Measurements from ENCODE around the gene BPIFB3.
"Not testable (repeated sequence)": the region's sequence is repeated elsewhere in the genome, so short reads cannot be mapped to it uniquely, and the experiment has no call there.

The BPIFB3 gene

DNA sequence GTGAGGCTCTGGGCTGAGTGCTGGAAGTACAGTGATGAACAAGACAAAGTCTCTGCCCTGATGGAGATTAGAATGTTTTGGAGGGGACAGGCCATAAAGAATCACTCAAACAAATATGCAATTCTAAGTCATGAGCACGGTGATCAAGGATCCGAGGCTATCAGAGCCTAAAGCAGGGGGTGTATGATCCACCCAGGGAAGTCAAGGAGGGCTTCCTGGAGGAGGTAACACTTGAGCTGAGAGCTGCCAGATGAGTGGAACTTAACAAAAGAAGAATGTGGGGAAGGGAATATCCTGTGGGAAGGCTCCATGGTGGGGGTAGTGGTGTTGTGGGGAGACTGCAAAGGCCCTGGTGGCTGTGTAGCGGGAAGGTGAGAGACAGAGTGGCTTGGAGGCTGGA, 38.0 kb downstream of the BPIFB3 start:
- H3K27ac ChIP-seq (ENCODE audit: low read length), result no peak overlapping the region
- H3K27me3 ChIP-seq (ENCODE audit: insufficient read depth, low read length), result no peaks in the 10 kb centered on the region
- H3K4me3 ChIP-seq (ENCODE audit: low read length), result no peak overlapping the region
- no peak overlapping the region for H3K9ac ChIP-seq (ENCODE audit: low read depth, low read length)
- H3K36me3 ChIP-seq (ENCODE audit: insufficient read depth, low read depth, low read length), result no peaks in the 10 kb centered on the region
- no peaks in the 10 kb centered on the region for H3K9me3 ChIP-seq (ENCODE audit: insufficient read depth, low read depth, low read length)
- H3K4me1 ChIP-seq (ENCODE audit: insufficient read depth, low read length), result no peaks in the 10 kb centered on the region

DNA sequence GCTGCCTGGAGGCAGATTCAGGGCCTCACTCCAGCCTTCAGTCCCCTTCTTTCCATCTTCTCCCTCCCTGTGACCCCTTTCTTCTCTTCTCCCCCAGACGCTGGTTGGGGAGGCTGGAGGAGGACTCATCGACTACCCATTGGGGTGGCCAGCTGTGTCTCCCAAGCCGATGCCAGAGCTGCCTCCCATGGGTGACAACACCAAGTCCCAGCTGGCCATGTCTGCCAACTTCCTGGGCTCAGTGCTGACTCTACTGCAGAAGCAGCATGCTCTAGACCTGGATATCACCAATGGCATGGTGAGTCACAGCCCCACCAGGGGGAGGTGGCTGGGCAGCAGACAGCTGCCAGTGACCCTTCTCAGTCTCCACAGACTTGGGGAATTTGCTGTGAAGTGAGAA, 38.7 kb downstream of the BPIFB3 start:
- H3K4me3 ChIP-seq (ENCODE audit: low read length), result no peak overlapping the region
- H3K27ac ChIP-seq (ENCODE audit: low read length), result no peak overlapping the region
- no peaks in the 10 kb centered on the region for H3K9me3 ChIP-seq (ENCODE audit: insufficient read depth, low read depth, low read length)
- H3K36me3 ChIP-seq (ENCODE audit: insufficient read depth, low read depth, low read length), result no peaks in the 10 kb centered on the region
- no peak overlapping the region for H3K9ac ChIP-seq (ENCODE audit: low read depth, low read length)
- H3K27me3 ChIP-seq (ENCODE audit: insufficient read depth, low read length), result no peaks in the 10 kb centered on the region
- H3K4me1 ChIP-seq (ENCODE audit: insufficient read depth, low read length), result no peaks in the 10 kb centered on the region

DNA sequence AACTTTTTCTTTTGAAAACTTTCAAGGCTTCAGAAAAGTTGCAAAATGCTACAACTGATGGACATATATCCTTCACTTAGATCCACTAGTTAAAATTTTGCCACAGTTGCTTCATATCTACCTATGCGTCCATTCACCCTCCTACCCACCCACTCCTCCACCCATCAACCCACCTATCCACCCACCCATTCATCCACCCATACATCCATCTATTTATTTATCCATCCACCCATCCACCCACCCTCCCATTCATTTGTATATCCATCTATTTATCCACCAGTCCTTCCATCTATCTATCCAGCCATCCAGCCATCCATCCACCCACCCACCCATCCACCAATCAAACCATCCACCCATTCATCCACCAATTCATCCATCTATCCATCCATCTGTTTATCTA, 39.4 kb downstream of the BPIFB3 start:
- Histone ChIP-seq H3K27me3 (ENCODE audit: insufficient read depth, low read length) (no peaks in the 10 kb centered on the region), H3K4me3 (ENCODE audit: low read length) (no peak overlapping the region), H3K36me3 (ENCODE audit: insufficient read depth, low read depth, low read length) (no peaks in the 10 kb centered on the region), H3K9ac (ENCODE audit: low read depth, low read length) (no peak overlapping the region), H3K9me3 (ENCODE audit: insufficient read depth, low read depth, low read length) (no peaks in the 10 kb centered on the region), H3K27ac (ENCODE audit: low read length) (no peak overlapping the region), H3K4me1 (ENCODE audit: insufficient read depth, low read length) (no peaks in the 10 kb centered on the region)

DNA sequence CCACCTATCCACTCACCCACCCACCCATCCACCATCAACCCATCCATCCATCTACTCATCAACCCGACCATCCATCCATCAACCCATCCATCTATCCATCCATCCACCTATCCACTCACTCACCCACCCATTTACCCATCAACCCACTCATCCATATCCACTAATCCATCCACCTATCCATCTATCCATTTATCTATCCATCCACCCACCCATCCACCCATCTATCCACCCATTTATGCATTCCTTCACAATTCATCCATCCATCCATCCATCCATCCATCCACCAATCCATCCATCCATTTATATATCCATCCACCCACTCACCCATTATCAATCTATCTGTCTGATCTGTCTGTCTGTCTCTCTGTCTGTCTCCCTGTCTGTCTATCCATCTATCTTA, 39.9 kb downstream of the BPIFB3 start:
- H3K27ac ChIP-seq (ENCODE audit: low read length), result no peak overlapping the region
- no peaks in the 10 kb centered on the region for H3K9me3 ChIP-seq (ENCODE audit: insufficient read depth, low read depth, low read length)
- H3K36me3 ChIP-seq (ENCODE audit: insufficient read depth, low read depth, low read length), result no peaks in the 10 kb centered on the region
- H3K9ac ChIP-seq (ENCODE audit: low read depth, low read length), result no peak overlapping the region
- no peaks in the 10 kb centered on the region for H3K27me3 ChIP-seq (ENCODE audit: insufficient read depth, low read length)
- H3K4me1 ChIP-seq (ENCODE audit: insufficient read depth, low read length), result no peaks in the 10 kb centered on the region
- no peak overlapping the region for H3K4me3 ChIP-seq (ENCODE audit: low read length)

DNA sequence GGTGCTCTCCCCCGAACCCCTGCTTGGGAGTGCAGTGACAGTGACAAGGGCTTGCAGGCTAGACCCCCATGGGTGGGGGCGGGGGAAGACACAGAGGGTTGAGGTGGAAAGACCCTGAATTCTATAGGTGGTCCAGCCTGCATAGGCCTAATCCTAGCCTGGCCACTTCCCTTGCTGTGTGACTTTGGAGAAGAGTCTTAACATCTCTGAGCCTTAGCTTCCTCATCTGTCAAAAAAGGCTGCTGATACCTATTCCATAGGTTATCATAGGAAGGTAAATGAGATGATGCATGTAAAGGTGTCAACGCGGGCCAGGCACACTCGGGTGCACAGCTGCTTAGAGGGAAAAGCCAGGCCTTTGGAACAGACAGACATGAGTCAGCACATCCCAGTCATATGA, 41.5 kb downstream of the BPIFB3 start:
- H3K27me3 ChIP-seq (ENCODE audit: insufficient read depth, low read length), result no peaks in the 10 kb centered on the region
- no peak overlapping the region for H3K9ac ChIP-seq (ENCODE audit: low read depth, low read length)
- H3K4me3 ChIP-seq (ENCODE audit: low read length), result no peak overlapping the region
- H3K9me3 ChIP-seq (ENCODE audit: insufficient read depth, low read depth, low read length), result no peaks in the 10 kb centered on the region
- no peak overlapping the region for H3K27ac ChIP-seq (ENCODE audit: low read length)
- H3K36me3 ChIP-seq (ENCODE audit: insufficient read depth, low read depth, low read length), result no peaks in the 10 kb centered on the region
- no peaks in the 10 kb centered on the region for H3K4me1 ChIP-seq (ENCODE audit: insufficient read depth, low read length)

DNA sequence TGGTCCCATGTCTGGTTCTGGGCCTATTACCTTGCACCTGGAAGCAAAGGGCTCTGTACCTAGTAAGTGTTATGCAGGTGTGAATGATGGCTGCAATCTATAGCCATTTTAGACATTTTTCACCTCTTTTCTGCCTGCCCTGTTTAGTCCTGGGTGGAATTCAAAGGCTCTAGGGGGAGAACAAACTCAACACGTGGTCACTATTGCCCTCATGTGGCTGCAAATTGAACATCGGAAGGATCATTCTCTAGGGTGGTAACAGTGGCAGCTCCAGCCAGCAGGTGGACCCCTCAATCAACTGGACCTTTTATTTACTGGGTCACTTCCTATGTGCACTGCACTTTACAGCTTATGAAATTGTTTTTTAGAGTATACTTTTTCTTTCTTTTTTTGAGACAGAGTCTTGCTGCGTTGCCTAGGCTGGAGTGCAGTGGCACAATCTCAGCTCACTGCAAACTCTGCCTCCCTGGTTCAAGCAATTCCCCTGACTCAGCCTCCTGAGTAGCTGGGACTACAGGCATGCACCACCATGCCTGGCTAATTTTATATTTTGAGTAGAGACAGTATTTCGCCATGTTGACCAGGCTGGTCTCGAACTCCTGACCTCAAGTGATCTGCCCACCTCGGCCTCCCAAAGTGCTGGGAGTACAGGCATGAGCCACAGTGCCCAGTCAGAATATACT, 42.3 kb downstream of the BPIFB3 start:
- H3K36me3 ChIP-seq (ENCODE audit: insufficient read depth, low read depth, low read length), result not testable (repeated sequence)

DNA sequence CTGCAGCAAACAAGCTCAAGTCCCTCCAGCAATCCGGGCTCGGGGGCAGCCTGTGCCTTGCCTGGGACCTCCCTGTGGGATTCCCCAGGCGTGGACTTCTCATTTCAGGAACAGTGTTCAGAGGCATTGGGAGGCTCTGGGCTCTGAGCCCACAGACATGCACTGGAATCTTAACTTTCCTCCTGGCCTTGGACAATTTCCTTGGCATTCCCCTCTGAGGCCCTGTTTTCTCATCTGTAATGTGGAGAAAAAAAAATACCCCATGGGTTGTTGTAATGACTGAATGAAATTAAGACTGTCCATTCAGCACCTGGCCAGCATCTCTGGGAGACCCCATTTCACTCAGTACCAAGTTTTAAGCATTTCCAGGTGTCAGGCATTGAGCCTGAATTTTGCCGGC, 43.3 kb downstream of the BPIFB3 start:
- no peaks in the 10 kb centered on the region for H3K36me3 ChIP-seq (ENCODE audit: insufficient read depth, low read depth, low read length)
- no peak overlapping the region for H3K27ac ChIP-seq (ENCODE audit: low read length)
- no peaks in the 10 kb centered on the region for H3K27me3 ChIP-seq (ENCODE audit: insufficient read depth, low read length)
- no peaks in the 10 kb centered on the region for H3K4me1 ChIP-seq (ENCODE audit: insufficient read depth, low read length)
- H3K4me3 ChIP-seq (ENCODE audit: low read length), result no peak overlapping the region
- no peaks in the 10 kb centered on the region for H3K9me3 ChIP-seq (ENCODE audit: insufficient read depth, low read depth, low read length)
- no peak overlapping the region for H3K9ac ChIP-seq (ENCODE audit: low read depth, low read length)

More for the DNA sequence above, 42.3 kb downstream of the BPIFB3 start:
- not testable (repeated sequence) for H3K27me3 ChIP-seq (ENCODE audit: insufficient read depth, low read length); H3K4me3 ChIP-seq (ENCODE audit: low read length); H3K9me3 ChIP-seq (ENCODE audit: insufficient read depth, low read depth, low read length); H3K4me1 ChIP-seq (ENCODE audit: insufficient read depth, low read length); H3K27ac ChIP-seq (ENCODE audit: low read length); H3K9ac ChIP-seq (ENCODE audit: low read depth, low read length)

DNA sequence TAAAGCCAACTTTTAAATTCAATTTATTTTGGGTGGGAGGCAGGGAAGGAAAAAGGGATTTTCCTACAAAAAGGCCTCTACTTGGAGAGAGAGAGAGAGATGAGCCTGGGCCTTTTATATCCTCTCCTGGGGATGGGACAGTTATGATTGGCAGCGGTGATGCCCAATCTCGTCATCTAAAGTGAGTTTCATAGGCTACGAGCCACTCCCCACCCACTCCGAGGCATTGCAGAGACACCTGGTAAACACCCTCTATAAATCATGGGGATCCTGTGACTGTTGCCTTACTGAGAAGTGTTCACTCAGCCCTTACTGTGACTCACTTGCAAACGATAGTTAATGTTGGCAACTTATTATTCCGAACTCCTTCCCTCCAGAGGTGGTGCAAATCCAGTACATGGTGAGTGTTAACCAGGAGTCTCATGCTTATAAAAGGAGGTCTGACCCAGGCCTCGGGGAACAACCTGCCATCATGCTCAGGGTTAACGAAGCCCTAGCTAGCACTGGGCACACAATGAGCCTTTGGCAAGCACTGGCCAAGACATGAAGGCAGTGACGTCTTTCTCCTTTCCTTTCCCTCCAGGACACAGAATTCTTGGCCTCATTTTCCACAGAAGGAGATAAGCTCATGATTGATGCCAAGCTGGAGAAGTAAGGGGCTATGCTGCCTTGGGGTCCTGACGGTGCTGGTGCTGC, 46.3 kb downstream of the BPIFB3 start:
- Histone ChIP-seq H3K4me3 (ENCODE audit: low read length) (no peak overlapping the region), H3K4me1 (ENCODE audit: insufficient read depth, low read length) (peaks cover 3% of the 10 kb centered on the region; the same call in 1 of the 2 replicates), H3K36me3 (ENCODE audit: insufficient read depth, low read depth, low read length) (no peaks in the 10 kb centered on the region), H3K27me3 (ENCODE audit: insufficient read depth, low read length) (no peaks in the 10 kb centered on the region), H3K27ac (ENCODE audit: low read length) (no peak overlapping the region), H3K9ac (ENCODE audit: low read depth, low read length) (no peak overlapping the region), H3K9me3 (ENCODE audit: insufficient read depth, low read depth, low read length) (no peaks in the 10 kb centered on the region)

DNA sequence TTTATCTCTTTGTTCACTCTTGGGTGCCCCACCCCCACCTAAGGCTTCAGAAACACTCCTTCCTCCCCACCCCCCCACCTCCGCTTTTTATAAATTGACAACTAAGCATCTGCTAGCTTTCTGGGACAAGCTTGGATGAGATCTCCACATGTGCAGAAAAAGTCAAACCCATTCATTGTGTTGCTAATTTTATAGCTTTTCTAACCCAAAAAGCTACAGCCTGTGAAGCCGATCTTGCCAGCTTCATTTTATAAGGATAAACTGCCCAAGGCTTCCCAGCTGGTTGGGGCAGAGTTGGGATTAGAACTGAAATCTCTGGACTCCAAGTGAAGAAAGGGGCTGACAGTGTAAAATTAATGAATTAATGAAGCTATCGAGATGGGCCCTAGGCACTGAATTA, 49.9 kb downstream of the BPIFB3 start:
- Histone ChIP-seq H3K9ac (ENCODE audit: low read depth, low read length) (no peak overlapping the region), H3K4me1 (ENCODE audit: insufficient read depth, low read length) (peaks cover 3% of the 10 kb centered on the region; the same call in 1 of the 2 replicates), H3K9me3 (ENCODE audit: insufficient read depth, low read depth, low read length) (no peaks in the 10 kb centered on the region), H3K4me3 (ENCODE audit: low read length) (no peak overlapping the region), H3K27ac (ENCODE audit: low read length) (no peak overlapping the region), H3K27me3 (ENCODE audit: insufficient read depth, low read length) (no peaks in the 10 kb centered on the region), H3K36me3 (ENCODE audit: insufficient read depth, low read depth, low read length) (no peaks in the 10 kb centered on the region)

DNA sequence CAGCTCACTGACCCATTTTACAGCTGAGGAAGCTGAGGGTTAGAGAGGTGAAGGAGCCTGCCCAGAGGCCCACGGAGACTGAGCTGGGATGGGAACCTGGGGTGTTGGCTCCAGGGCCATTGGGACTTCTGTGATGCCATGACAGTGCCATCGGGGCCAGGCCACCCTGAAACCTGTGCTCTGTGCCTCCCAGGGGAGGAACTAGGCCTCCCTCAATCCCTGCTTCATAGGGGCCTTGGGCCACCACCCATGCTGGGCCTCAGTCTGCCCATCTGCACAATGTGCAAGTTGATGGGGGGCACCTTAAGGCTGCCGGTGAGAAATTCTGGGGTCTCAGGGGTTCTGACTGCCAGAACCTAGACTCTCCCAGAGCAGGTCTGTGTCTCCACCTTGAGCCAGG, 50.6 kb downstream of the BPIFB3 start:
- no peak overlapping the region for H3K9ac ChIP-seq (ENCODE audit: low read depth, low read length)
- H3K4me3 ChIP-seq (ENCODE audit: low read length), result no peak overlapping the region
- peaks cover 3% of the 10 kb centered on the region; the same call in 1 of the 2 replicates for H3K4me1 ChIP-seq (ENCODE audit: insufficient read depth, low read length)
- H3K27me3 ChIP-seq (ENCODE audit: insufficient read depth, low read length), result no peaks in the 10 kb centered on the region
- H3K27ac ChIP-seq (ENCODE audit: low read length), result no peak overlapping the region
- H3K36me3 ChIP-seq (ENCODE audit: insufficient read depth, low read depth, low read length), result no peaks in the 10 kb centered on the region
- H3K9me3 ChIP-seq (ENCODE audit: insufficient read depth, low read depth, low read length), result no peaks in the 10 kb centered on the region

DNA sequence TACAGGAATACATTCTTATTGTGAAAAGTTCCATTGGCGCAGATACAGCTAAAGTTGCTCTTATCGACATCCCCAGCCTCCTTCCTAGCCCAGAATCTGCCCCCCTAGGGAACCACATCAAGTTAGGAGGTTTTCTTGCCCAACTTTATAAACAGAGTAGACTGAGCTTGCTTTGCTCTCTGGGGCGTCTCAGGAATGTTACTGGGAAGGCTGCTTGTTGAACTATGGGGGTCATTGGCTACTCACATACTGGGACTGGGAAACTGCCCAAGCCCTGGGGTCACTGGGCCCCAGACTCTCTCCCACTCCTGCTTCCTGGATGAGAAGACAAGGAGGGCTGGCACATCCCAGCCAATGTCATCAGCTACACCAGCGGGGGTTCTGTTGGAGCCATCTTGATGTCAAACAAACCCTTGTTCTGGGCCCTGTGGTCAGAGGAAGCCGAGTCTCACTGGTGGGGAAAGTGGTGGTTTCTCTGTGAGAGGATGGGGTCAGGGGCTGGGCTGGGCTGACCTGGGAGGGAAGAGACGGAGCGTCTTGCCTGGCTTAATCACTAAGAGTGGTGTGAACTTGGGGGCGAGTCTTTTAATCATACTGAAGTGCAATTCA, 51.7 kb downstream of the BPIFB3 start:
- Histone ChIP-seq H3K4me1 (ENCODE audit: insufficient read depth, low read length) (peaks cover 3% of the 10 kb centered on the region; the same call in 1 of the 2 replicates), H3K27ac (ENCODE audit: low read length) (no peak overlapping the region), H3K9me3 (ENCODE audit: insufficient read depth, low read depth, low read length) (no peaks in the 10 kb centered on the region), H3K4me3 (ENCODE audit: low read length) (no peak overlapping the region), H3K36me3 (ENCODE audit: insufficient read depth, low read depth, low read length) (no peaks in the 10 kb centered on the region), H3K9ac (ENCODE audit: low read depth, low read length) (no peak overlapping the region), H3K27me3 (ENCODE audit: insufficient read depth, low read length) (no peaks in the 10 kb centered on the region)

DNA sequence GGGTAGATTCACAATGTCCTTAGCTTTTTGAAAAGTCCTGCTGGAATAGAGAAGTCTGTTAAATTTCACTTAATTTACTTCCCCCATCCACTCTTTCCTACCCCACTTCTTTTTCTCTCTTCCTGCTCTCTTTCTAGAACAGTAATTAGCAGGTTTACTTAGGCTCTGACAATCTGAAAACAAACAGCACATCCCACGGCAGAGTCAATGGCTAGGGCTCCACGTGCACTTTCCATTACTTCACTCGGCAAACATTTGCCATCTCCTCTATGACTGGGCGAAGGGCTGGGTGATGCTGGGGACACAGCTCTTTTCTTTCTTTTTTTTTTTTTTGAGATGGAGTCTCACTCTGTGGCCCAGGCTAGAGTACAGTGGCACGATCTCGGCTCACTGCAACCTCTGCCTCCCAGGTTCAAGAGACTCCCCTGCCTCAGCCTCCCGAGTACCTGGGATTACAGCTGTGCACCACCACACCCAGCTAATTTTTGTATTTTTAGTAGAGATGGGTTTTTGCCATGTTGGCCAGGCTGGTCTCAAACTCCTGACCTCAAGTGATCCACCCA, 52.4 kb downstream of the BPIFB3 start:
- H3K4me1 ChIP-seq (ENCODE audit: insufficient read depth, low read length); H3K4me3 ChIP-seq (ENCODE audit: low read length); H3K9ac ChIP-seq (ENCODE audit: low read depth, low read length); H3K27ac ChIP-seq (ENCODE audit: low read length); H3K36me3 ChIP-seq (ENCODE audit: insufficient read depth, low read depth, low read length); H3K27me3 ChIP-seq (ENCODE audit: insufficient read depth, low read length); H3K9me3 ChIP-seq (ENCODE audit: insufficient read depth, low read depth, low read length): not testable (repeated sequence)
